ENCODE measurements around the gene TMOD4. TPM values are rescaled to one million over a fixed set of nuclear protein-coding genes. Genes with fewer than 3 reads are reported as not detected.

TMOD4 gene
- total RNA-seq, 4 donors from 2014 or later: not detected

GRCh38 chr1:151143057-151143435 is 32.7 kb downstream of the TMOD4 start:
- no peak overlapping the region for H3K27ac ChIP-seq
- peaks cover 20 to 25% of the 10 kb centered on the region in 2 donors for H3K4me1 ChIP-seq
- no peaks in the 10 kb centered on the region for H3K36me3 ChIP-seq
- no peak overlapping the region for H3K4me3 ChIP-seq (replicated peaks in 1 of 3)
- H3K9me3 ChIP-seq: no peaks in the 10 kb centered on the region
- no peak for DNase-seq
- no peaks in the 10 kb centered on the region for H3K27me3 ChIP-seq
- TF ChIP-seq POLR2A (IDR thresholded peaks at IDR 0.05) (no peak), CTCF (IDR thresholded peaks at IDR 0.05) (no peak)
- intact Hi-C loops (cut with DNase I): no loop called here
- WGBS, 2 donors: 79 to 93% methylated on average over 7 of the region's 7 CpGs

- no peaks in the 10 kb centered on the region for H3K9me3 ChIP-seq
- peaks cover 20 to 25% of the 10 kb centered on the region in 2 donors for H3K4me1 ChIP-seq
- no peak overlapping the region for H3K4me3 ChIP-seq (replicated peaks in 1 of 3)
- H3K27ac ChIP-seq: no peak overlapping the region
- WGBS, 2 donors: 53 to 73% methylated on average over 3 to 5 of the region's 5 CpGs
- intact Hi-C loops (cut with DNase I): no loop called here
- DNase-seq: no peak
- H3K27me3 ChIP-seq: no peaks in the 10 kb centered on the region
- H3K36me3 ChIP-seq: no peaks in the 10 kb centered on the region
- TF ChIP-seq POLR2A (IDR thresholded peaks at IDR 0.05): no peak
- TF ChIP-seq CTCF (IDR thresholded peaks at IDR 0.05): no peak
Measured at GRCh38 chr1:151142411-151143056, 33.2 kb downstream of the TMOD4 start.

- Histone ChIP-seq H3K36me3 (no peaks in the 10 kb centered on the region), H3K27ac (no peak overlapping the region), H3K27me3 (no peaks in the 10 kb centered on the region), H3K4me3 (replicated peaks in 1 of 3) (no peak overlapping the region), H3K4me1 (no peaks in the 10 kb centered on the region), H3K9me3 (no peaks in the 10 kb centered on the region)
- 78 to 83% methylated on average over 7 of the region's 7 CpGs for WGBS, 2 donors
- no peak for TF ChIP-seq POLR2A (IDR thresholded peaks at IDR 0.05)
- no peak for TF ChIP-seq CTCF (IDR thresholded peaks at IDR 0.05)
- DNase-seq: no peak
- intact Hi-C loops (cut with DNase I): no loop called here
Measured at GRCh38 chr1:151137789-151138188, 38.0 kb downstream of the TMOD4 start.

GRCh38 chr1:151135433-151136385 is 40.1 kb downstream of the TMOD4 start:
- no peak overlapping the region for H3K27ac ChIP-seq
- H3K27me3 ChIP-seq: no peaks in the 10 kb centered on the region
- intact Hi-C loops (cut with DNase I): no loop called here
- H3K4me3 ChIP-seq (replicated peaks in 1 of 3): no peak overlapping the region
- no peak for DNase-seq
- H3K4me1 ChIP-seq: peaks cover 7 to 9% of the 10 kb centered on the region in 2 donors
- no peaks in the 10 kb centered on the region for H3K9me3 ChIP-seq
- no peaks in the 10 kb centered on the region for H3K36me3 ChIP-seq
- WGBS, 2 donors: 85 to 89% methylated on average over 10 to 12 of the region's 12 CpGs
- TF ChIP-seq POLR2A (IDR thresholded peaks at IDR 0.05): no peak
- TF ChIP-seq CTCF (IDR thresholded peaks at IDR 0.05): no peak

- no peaks in the 10 kb centered on the region for H3K27me3 ChIP-seq
- intact Hi-C loops (cut with DNase I): no loop called here
- DNase-seq: no peak
- TF ChIP-seq POLR2A (IDR thresholded peaks at IDR 0.05) (no peak), CTCF (IDR thresholded peaks at IDR 0.05) (no peak)
- H3K36me3 ChIP-seq: no peaks in the 10 kb centered on the region
- H3K4me1 ChIP-seq: peaks cover 7 to 10% of the 10 kb centered on the region in 2 donors
- no peak overlapping the region for H3K27ac ChIP-seq
- no peaks in the 10 kb centered on the region for H3K9me3 ChIP-seq
- H3K4me3 ChIP-seq (replicated peaks in 1 of 3): no peak overlapping the region
- 95 to 97% methylated on average over 4 to 5 of the region's 7 CpGs for WGBS, 2 donors
Measured at GRCh38 chr1:151134991-151135390, 40.8 kb downstream of the TMOD4 start.
